CD14-positive monocyte (primary cell): ENCODE data around the gene TBR1. TPM values are rescaled to one million over a fixed set of nuclear protein-coding genes. Genes with fewer than 3 reads are reported as not detected.

Source experiments
- DNase-seq, 3 donors: peaks; one replicate each; pipeline ENCODE4 v3.0.0-alpha.2; 2011 to 2022
- H2AFZ ChIP-seq: 2 replicates; pipeline ENCODE4 v1.6.0; 2012; ENCODE audit warnings: mild to moderate bottlenecking, low read depth, low read length, inconsistent platforms; ENCODE audit not compliant: insufficient read depth, poor library complexity, severe bottlenecking
- H3K27ac ChIP-seq, 2 donors: 1 replicate in 1 of 2; 2 replicates in 1 of 2; pipeline ENCODE4 v1.5.1; 2012 to 2013; ENCODE audit warnings: low read length in 2 of 2, control low read depth in 1 of 2, inconsistent platforms in 1 of 2, low read depth in 1 of 2, mild to moderate bottlenecking in 1 of 2
- H3K27me3 ChIP-seq, 2 donors: one replicate each; pipeline versions ENCODE4 v1.6.0 to v1.6.1; 2011 to 2013; ENCODE audit warnings: low read length in 2 of 2; ENCODE audit not compliant: control insufficient read depth in 2 of 2, insufficient read depth in 2 of 2
- H3K36me3 ChIP-seq, 2 donors: replicated peaks in 1 of 2; 1 replicate in 1 of 2; 2 replicates in 1 of 2; pipeline versions ENCODE4 v1.5.1 to v1.6.1; 2012 to 2013; ENCODE audit warnings: low read length in 2 of 2, control low read depth in 1 of 2, inconsistent platforms in 1 of 2, mild to moderate bottlenecking in 1 of 2; ENCODE audit not compliant: insufficient read depth in 2 of 2, control insufficient read depth in 1 of 2
- H3K4me1 ChIP-seq, 2 donors: 1 replicate in 1 of 2; 2 replicates in 1 of 2; pipeline versions ENCODE4 v1.5.1 to v1.6.1; 2012 to 2013; ENCODE audit warnings: low read length in 2 of 2, control low read depth in 1 of 2, inconsistent platforms in 1 of 2, mild to moderate bottlenecking in 1 of 2, moderate library complexity in 1 of 2; ENCODE audit not compliant: insufficient read depth in 2 of 2, control insufficient read depth in 1 of 2
- H3K4me2 ChIP-seq: replicated peaks from 2 replicates; pipeline ENCODE3; 2012; ENCODE audit warnings: low read length, moderate library complexity, mild to moderate bottlenecking; ENCODE audit not compliant: poor library complexity, severe bottlenecking; ENCODE audit errors: extremely low read depth
- H3K4me3 ChIP-seq, 3 experiments: fragments of 200-600 bp in 1 of 3; sonication (generic) in 1 of 3; replicated peaks in 1 of 3; 1 replicate in 2 of 3; 2 replicates in 1 of 3; pipeline ENCODE4 v1.5.1; 2011 to 2013; ENCODE audit warnings: low read length in 3 of 3, mild to moderate bottlenecking in 3 of 3, control low read depth in 2 of 3, low read depth in 2 of 3, inconsistent platforms in 1 of 3, moderate library complexity in 1 of 3
- H3K79me2 ChIP-seq: 2 replicates; pipeline ENCODE4 v1.6.0; 2012; ENCODE audit warnings: mild to moderate bottlenecking, control low read depth, inconsistent platforms, low read length, moderate library complexity; ENCODE audit not compliant: insufficient read depth
- H3K9ac ChIP-seq: 2 replicates; pipeline ENCODE4 v1.6.0; 2017; ENCODE audit warnings: low read length, mild to moderate bottlenecking; ENCODE audit not compliant: insufficient read depth, poor library complexity, severe bottlenecking
- H3K9me3 ChIP-seq, 2 donors: replicated peaks in 1 of 2; 1 replicate in 1 of 2; 2 replicates in 1 of 2; pipeline versions ENCODE4 v1.5.1 to v1.6.1; 2012 to 2013; ENCODE audit warnings: low read length in 2 of 2, control low read depth in 1 of 2; ENCODE audit not compliant: control insufficient read depth in 1 of 2, insufficient read depth in 1 of 2
- H4K20me1 ChIP-seq: 2 replicates; pipeline ENCODE4 v1.6.0; 2012; ENCODE audit warnings: mild to moderate bottlenecking, low read length, control low read depth, moderate library complexity; ENCODE audit not compliant: insufficient read depth
- H3K27ac Mint-ChIP-seq, 7 donors: one replicate each; pipeline ENCODE4 v1.8.0; 2020; ENCODE audit warnings: mild to moderate bottlenecking in 7 of 7, mixed read lengths in 7 of 7, moderate library complexity in 6 of 7, inconsistent platforms in 2 of 7
- H3K27me3 Mint-ChIP-seq, 3 donors: one replicate each; pipeline ENCODE4 v1.8.0; 2021 to 2022; ENCODE audit warnings: low read depth in 3 of 3, mild to moderate bottlenecking in 3 of 3, mixed read lengths in 3 of 3, moderate library complexity in 3 of 3, inconsistent platforms in 1 of 3
- H3K36me3 Mint-ChIP-seq, 2 donors: one replicate each; pipeline ENCODE4 v1.8.0; 2020; ENCODE audit warnings: mixed read lengths in 2 of 2, inconsistent platforms in 1 of 2, mild to moderate bottlenecking in 1 of 2
- H3K4me1 Mint-ChIP-seq: one replicate; pipeline ENCODE4 v1.8.0; 2020; ENCODE audit warnings: mild to moderate bottlenecking, mixed read lengths
- H3K4me3 Mint-ChIP-seq, 2 donors: one replicate each; pipeline ENCODE4 v1.8.0; 2020; ENCODE audit warnings: mild to moderate bottlenecking in 2 of 2, mixed read lengths in 2 of 2, moderate library complexity in 1 of 2
- H3K9me3 Mint-ChIP-seq, 7 donors: one replicate each; pipeline ENCODE4 v1.8.0; 2020 to 2022; ENCODE audit warnings: mixed read lengths in 7 of 7, mild to moderate bottlenecking in 6 of 7, moderate library complexity in 6 of 7, inconsistent platforms in 2 of 7
- CTCF ChIP-seq: fragments of 200-600 bp; IDR thresholded peaks from one replicate; pipeline ENCODE4 v1.8.0; 2022; ENCODE audit warnings: antibody characterized with exemption, mild to moderate bottlenecking
- WGBS: methylation state at CpG from one replicate; pipeline ENCODE4 v1.1.5; 2013; ENCODE audit warnings: missing lambda C conversion rate; ENCODE audit not compliant: insufficient coverage; 5-methylcytosine and 5-hydroxymethylcytosine counted together
- intact Hi-C, 2 donors: fragments of 100-400 bp; cut with micrococcal nuclease; formaldehyde crosslinking; loops; one replicate each; pipeline versions ENCODE4 v1.15.0 to v1.15.1; 2023
- polyA plus RNA-seq, 3 donors: library from polyadenylated mRNA; depleted of rRNA in 1 of 3; unstranded in 2 of 3; stranded (reverse) in 1 of 3; fragments of 300-500 nt in 2 of 3; fragments of >200 nt in 1 of 3; fragmentation: Illumina TruSeq in 2 of 3; gene quantifications; 1 replicate in 2 of 3; 2 replicates in 1 of 3; pipeline ENCODE4 v1.2.3, GENCODE V29; 2012 to 2021

Gene TBR1
- polyA plus RNA-seq, 3 donors = not detected

GRCh38 chr2:161381546-161381945 is 34.6 kb upstream of the TBR1 start:
- Mint-ChIP-seq H3K9me3 (no peaks in the 10 kb centered on the region), H3K27me3 (no peaks in the 10 kb centered on the region), H3K4me3 (no peak overlapping the region), H3K27ac (no peak overlapping the region), H3K36me3 (peaks cover 18 to 29% of the 10 kb centered on the region in 2 donors), H3K4me1 (no peaks in the 10 kb centered on the region)
- no peaks in the 10 kb centered on the region for H3K9me3 ChIP-seq
- H2AFZ ChIP-seq = no peak overlapping the region
- no peaks in the 10 kb centered on the region for H3K27me3 ChIP-seq
- intact Hi-C loops = no loop called here
- H3K9ac ChIP-seq = no peak overlapping the region
- TF ChIP-seq CTCF = no peak
- H3K27ac ChIP-seq = no peak overlapping the region
- H4K20me1 ChIP-seq = no peaks in the 10 kb centered on the region
- H3K4me2 ChIP-seq = no peak overlapping the region
- DNase-seq = no peak
- no peaks in the 10 kb centered on the region for H3K4me1 ChIP-seq
- H3K79me2 ChIP-seq = no peaks in the 10 kb centered on the region
- peaks cover 4 to 42% of the 10 kb centered on the region in 2 donors for H3K36me3 ChIP-seq
- WGBS = 100% methylated on average over 1 of the region's 3 CpGs
- no peak overlapping the region for H3K4me3 ChIP-seq

- Mint-ChIP-seq H3K36me3 (peaks cover 19 to 34% of the 10 kb centered on the region in 2 donors), H3K4me3 (no peak overlapping the region), H3K27ac (no peak overlapping the region), H3K27me3 (no peaks in the 10 kb centered on the region), H3K9me3 (no peaks in the 10 kb centered on the region), H3K4me1 (peaks cover 3% of the 10 kb centered on the region)
- no peaks in the 10 kb centered on the region for H4K20me1 ChIP-seq
- no peak overlapping the region for H3K4me2 ChIP-seq
- H3K36me3 ChIP-seq = peaks cover 10 to 38% of the 10 kb centered on the region in 2 donors
- intact Hi-C loops = no loop called here
- TF ChIP-seq CTCF = no peak
- H3K9me3 ChIP-seq = no peaks in the 10 kb centered on the region
- no peak overlapping the region for H3K27ac ChIP-seq
- H3K9ac ChIP-seq = no peak overlapping the region
- no peak for DNase-seq
- no peaks in the 10 kb centered on the region for H3K4me1 ChIP-seq
- no peaks in the 10 kb centered on the region for H3K79me2 ChIP-seq
- no peaks in the 10 kb centered on the region for H3K27me3 ChIP-seq
- H3K4me3 ChIP-seq = no peak overlapping the region
- H2AFZ ChIP-seq = no peak overlapping the region
- WGBS = no CpG with 5 or more reads among the region's 4 CpGs
Measured at GRCh38 chr2:161382747-161383146, 33.4 kb upstream of the TBR1 start.
